ENCODE measurements around the gene MCUB. TPM values are rescaled to one million over a fixed set of nuclear protein-coding genes. Genes with fewer than 3 reads are reported as not detected.

The MCUB gene
- total RNA-seq, 6 experiments from 2014 or later = 10.2 to 16.5 (median 15.3) TPM

DNA sequence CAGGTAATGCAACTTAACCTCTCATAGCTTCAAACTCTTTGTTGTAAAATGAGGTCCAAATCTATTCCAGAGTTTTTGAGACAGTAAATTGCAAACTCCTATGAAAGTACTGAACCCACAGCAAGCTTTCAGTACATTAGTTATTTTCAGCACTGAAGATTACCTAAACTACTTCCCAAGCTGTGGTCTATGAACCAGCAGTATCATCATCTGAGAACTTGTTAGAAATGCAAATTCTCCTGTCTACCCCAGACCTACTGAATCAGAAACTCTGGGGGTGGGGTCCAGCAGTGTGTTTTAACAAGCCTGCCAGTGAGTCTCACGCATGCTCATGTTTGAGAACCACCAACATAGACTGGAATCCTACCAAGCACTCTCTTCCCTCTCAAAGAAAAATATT, 148.9 kb downstream of the MCUB start:
- H3K27ac Mint-ChIP-seq = no peak overlapping the region

DNA sequence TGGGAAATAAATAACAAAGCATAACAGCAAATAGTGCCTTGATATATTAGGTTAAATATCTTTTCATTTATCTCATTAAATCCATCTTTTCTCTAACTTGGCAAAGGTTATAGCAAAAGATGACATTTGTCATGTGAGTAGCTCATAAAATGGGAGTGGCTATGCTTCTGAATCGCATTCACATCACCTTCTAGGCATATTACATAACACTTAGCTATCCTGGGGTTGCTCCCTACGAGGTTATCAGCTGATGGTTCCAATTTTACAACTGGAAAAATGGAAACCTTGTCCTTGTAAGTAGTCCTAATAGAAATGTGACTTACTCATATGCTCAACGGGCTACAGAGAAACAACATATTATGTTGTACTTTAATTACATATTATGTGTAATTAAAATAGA, 153.5 kb downstream of the MCUB start:
- H3K4me1 Mint-ChIP-seq (ENCODE audit: low read depth) = no peaks in the 10 kb centered on the region

More for the DNA sequence above, 148.9 kb downstream of the MCUB start:
- Mint-ChIP-seq H3K27me3 (ENCODE audit: insufficient read depth) (no peaks in the 10 kb centered on the region), H3K4me1 (ENCODE audit: low read depth) (peaks cover 4% of the 10 kb centered on the region), H3K4me3 (no peak overlapping the region), H3K9me3 (no peaks in the 10 kb centered on the region), H3K36me3 (ENCODE audit: low read depth) (peaks cover 9% of the 10 kb centered on the region; the same call in 1 of the 2 replicates)
- DNase-seq = no peak
- TF ChIP-seq, protein P1, sequence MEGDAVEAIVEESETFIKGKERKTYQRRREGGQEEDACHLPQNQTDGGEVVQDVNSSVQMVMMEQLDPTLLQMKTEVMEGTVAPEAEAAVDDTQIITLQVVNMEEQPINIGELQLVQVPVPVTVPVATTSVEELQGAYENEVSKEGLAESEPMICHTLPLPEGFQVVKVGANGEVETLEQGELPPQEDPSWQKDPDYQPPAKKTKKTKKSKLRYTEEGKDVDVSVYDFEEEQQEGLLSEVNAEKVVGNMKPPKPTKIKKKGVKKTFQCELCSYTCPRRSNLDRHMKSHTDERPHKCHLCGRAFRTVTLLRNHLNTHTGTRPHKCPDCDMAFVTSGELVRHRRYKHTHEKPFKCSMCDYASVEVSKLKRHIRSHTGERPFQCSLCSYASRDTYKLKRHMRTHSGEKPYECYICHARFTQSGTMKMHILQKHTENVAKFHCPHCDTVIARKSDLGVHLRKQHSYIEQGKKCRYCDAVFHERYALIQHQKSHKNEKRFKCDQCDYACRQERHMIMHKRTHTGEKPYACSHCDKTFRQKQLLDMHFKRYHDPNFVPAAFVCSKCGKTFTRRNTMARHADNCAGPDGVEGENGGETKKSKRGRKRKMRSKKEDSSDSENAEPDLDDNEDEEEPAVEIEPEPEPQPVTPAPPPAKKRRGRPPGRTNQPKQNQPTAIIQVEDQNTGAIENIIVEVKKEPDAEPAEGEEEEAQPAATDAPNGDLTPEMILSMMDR (IDR thresholded peaks at IDR 0.05) = no peak

DNA sequence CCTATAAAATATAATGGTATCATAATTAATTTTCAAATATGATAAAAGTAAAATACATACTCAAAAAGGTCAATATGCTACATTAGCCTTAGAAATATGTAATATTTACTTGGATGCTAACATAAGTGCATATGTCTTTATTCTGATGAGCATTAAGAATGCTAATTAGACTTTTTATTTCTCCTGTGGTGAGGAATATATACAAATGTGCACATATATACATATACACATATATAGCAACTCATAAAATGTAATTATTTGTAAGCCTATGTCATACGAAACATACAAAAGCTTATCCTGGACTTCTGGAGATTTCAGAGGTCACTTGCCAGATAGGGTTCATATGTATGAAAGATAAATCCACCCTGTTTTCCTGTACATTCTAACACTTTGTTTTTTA, 158.7 kb downstream of the MCUB start:
- Mint-ChIP-seq H3K4me1 (ENCODE audit: low read depth) (peaks cover 17% of the 10 kb centered on the region), H3K27ac (no peak overlapping the region), H3K4me3 (no peak overlapping the region), H3K9me3 (peaks cover 4% of the 10 kb centered on the region; the same call in 1 of the 2 replicates), H3K27me3 (ENCODE audit: insufficient read depth) (no peaks in the 10 kb centered on the region), H3K36me3 (ENCODE audit: low read depth) (peaks cover 17% of the 10 kb centered on the region)
- no peak for DNase-seq
- TF ChIP-seq, protein P1 (IDR thresholded peaks at IDR 0.05) = no peak

More for the DNA sequence above, 153.5 kb downstream of the MCUB start:
- Mint-ChIP-seq H3K27ac (no peak overlapping the region), H3K27me3 (ENCODE audit: insufficient read depth) (no peaks in the 10 kb centered on the region), H3K4me3 (no peak overlapping the region), H3K36me3 (ENCODE audit: low read depth) (peaks cover 8% of the 10 kb centered on the region; the same call in 1 of the 2 replicates), H3K9me3 (no peaks in the 10 kb centered on the region)
- TF ChIP-seq, protein P1 (IDR thresholded peaks at IDR 0.05) = no peak
- no peak for DNase-seq

DNA sequence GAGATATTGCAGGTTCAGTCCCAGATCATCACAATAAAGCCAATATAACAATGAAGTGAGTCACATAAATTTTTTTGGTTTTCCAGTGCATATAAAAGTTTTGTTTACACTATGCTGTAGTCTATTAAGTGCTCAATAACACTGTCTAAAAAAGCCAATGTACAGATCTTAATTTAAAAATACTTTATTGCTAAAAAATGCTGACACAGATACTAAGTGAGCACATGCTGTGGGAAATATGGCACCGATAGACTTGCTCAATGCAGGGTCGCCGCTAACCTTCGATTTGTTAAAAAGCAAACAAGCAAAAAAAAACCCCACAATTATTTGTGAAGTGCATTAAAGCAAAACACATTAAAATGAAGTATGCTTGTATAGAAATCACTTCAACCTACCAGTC, 159.6 kb downstream of the MCUB start:
- Mint-ChIP-seq H3K9me3 (peaks cover 4% of the 10 kb centered on the region; the same call in 1 of the 2 replicates), H3K4me3 (no peak overlapping the region), H3K27me3 (ENCODE audit: insufficient read depth) (no peaks in the 10 kb centered on the region), H3K27ac (no peak overlapping the region), H3K36me3 (ENCODE audit: low read depth) (peaks cover 17% of the 10 kb centered on the region), H3K4me1 (ENCODE audit: low read depth) (peaks cover 17% of the 10 kb centered on the region)
- DNase-seq = no peak
- TF ChIP-seq, protein P1 (IDR thresholded peaks at IDR 0.05) = no peak

DNA sequence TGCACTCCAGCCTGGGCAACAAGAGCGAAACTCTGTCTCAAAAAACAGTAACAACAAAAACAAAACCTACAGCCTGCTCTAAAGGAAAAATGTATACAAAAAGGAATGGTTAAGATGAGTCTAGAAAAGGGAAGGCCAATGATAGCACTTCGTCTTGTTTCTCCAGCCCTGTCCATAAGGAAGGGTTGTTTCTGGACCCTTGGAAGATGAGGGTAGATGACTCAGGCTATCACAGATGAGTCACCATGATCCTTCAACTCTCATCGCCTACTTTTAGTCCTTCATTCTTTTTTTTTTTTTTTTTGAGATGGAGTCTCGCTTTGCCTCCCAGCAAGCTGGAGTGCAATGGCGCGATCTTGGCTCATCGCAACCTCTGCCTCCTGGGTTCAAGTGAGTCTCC, 161.0 kb downstream of the MCUB start:
- H3K4me1 Mint-ChIP-seq (ENCODE audit: low read depth) = peaks cover 17% of the 10 kb centered on the region
- no peak overlapping the region for H3K27ac Mint-ChIP-seq
- H3K36me3 Mint-ChIP-seq (ENCODE audit: low read depth) = peaks cover 17% of the 10 kb centered on the region
- peaks cover 4% of the 10 kb centered on the region; the same call in 1 of the 2 replicates for H3K9me3 Mint-ChIP-seq
- no peak overlapping the region for H3K4me3 Mint-ChIP-seq
- H3K27me3 Mint-ChIP-seq (ENCODE audit: insufficient read depth) = no peaks in the 10 kb centered on the region; the same call in 1 of the 2 replicates
- TF ChIP-seq, protein P1 (IDR thresholded peaks at IDR 0.05) = no peak
- DNase-seq = no peak
